Posterior vena cava (tissue), 2 donors: Measurements from ENCODE around the gene ZNF138. TPM values are rescaled to one million over a fixed set of nuclear protein-coding genes. Genes with fewer than 3 reads are reported as not detected.
"Not testable (repeated sequence)": the region's sequence is repeated elsewhere in the genome, so short reads cannot be mapped to it uniquely, and the experiment has no call there.

Source experiments
- DNase-seq: peaks from one replicate; pipeline ENCODE4 v3.0.0-alpha.2; 2020; ENCODE audit warnings: low spot score
- intact Hi-C, 2 donors: fragments of 100-400 bp; cut with DNase I; formaldehyde crosslinking; loops; one replicate each; pipeline versions ENCODE4 v1.14.1 to v1.14.2; 2022 to 2023
- long read RNA-seq, 2 donors: library from polyadenylated mRNA; unstranded; transcript quantifications; one replicate each; pipeline ENCODE4 v2.0.0, GENCODE V29; 2020 to 2021
- total RNA-seq, 2 donors: library from RNA; stranded (reverse); fragmentation: NEBNext Ultra II Directional; extraction: Animal tissue kit (Norgen Biotek cat#: 25700); gene quantifications; one replicate each; pipeline ENCODE4 v1.2.1, GENCODE V29; 2021
- donor health status: DM: yes; HTN: yes; CAD: no.
- donor health status: DM: yes; HTN: yes; CAD: no.

Gene ZNF138
- 1 to 10 TPM; 6.9 to 7.0 TPM for total RNA-seq
- long read RNA-seq, donor 1, partial matches to known transcripts, result 0 of 2 reads
- long read RNA-seq, donor 1, other reads (novel, unspliced or antisense), result 1 of 2 reads
- long read RNA-seq, donor 2, partial matches to known transcripts, result 0 of 2 reads
- long read RNA-seq, donor 2, other reads (novel, unspliced or antisense), result 0 of 2 reads

GRCh38 chr7:64794171-64794844 is at the start of gene ZNF138:
ZNF138 (plus strand) TSS chr7:64794428; CDS start chr7:64794569, 141 bp downstream.
- peak; percentile 98 for DNase-seq
- intact Hi-C loops, result no loop called here

- intact Hi-C loops, result no loop called here
- DNase-seq, result no peak
Observed at GRCh38 chr7:64744680-64745079, 49.5 kb upstream of the ZNF138 start.

- intact Hi-C loops, result no loop called here
- DNase-seq, result no peak
Observed at GRCh38 chr7:64747802-64748201, 46.4 kb upstream of the ZNF138 start.

DNA sequence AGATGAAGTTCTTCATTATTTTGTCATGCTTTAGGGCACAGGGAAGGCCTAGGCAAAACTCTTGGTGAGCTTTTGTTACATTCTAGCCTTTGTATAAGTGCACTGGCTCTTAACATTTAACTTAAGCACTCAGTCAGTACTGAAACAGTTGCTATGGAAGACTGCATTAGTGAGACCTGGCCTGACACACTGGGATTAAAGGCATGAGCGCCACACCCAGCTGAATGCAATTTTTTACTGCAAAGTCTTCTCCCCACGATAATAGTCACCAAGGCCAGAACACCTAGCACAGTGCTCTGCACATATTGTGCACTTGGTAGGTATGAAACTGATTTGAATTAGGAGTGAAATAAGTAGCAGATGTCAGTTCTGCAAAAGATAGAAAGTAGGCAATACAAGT is 41.2 kb upstream of the ZNF138 start:
- DNase-seq, result no peak
- intact Hi-C loops, result no loop called here

DNA sequence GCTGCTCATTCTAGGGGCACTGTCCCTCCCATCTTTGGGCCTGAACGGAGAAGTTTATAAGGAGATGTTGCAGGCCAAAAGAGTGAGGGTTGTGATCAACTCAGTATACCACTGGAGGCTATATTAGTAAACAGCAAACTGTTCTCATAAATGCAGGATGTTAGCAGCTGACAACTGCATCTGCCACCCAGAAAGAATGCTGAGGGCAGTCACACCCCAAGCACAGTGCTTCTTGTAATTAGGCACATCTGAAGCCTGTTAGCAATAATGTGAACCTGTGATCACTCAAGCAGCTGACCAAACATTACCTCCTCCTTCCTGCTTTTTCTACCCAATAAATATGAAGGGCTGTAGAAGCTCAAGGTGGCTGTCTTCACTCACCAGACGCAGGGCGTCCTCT is 38.4 kb upstream of the ZNF138 start:
- intact Hi-C loops, result no loop called here
- DNase-seq, result no peak

- DNase-seq, result no peak
- intact Hi-C loops, result no loop called here
Observed at GRCh38 chr7:64758151-64758550, 36.1 kb upstream of the ZNF138 start.

GRCh38 chr7:64768824-64769223 is 25.4 kb upstream of the ZNF138 start:
- no peak for DNase-seq
- intact Hi-C loops, result no loop called here

DNA sequence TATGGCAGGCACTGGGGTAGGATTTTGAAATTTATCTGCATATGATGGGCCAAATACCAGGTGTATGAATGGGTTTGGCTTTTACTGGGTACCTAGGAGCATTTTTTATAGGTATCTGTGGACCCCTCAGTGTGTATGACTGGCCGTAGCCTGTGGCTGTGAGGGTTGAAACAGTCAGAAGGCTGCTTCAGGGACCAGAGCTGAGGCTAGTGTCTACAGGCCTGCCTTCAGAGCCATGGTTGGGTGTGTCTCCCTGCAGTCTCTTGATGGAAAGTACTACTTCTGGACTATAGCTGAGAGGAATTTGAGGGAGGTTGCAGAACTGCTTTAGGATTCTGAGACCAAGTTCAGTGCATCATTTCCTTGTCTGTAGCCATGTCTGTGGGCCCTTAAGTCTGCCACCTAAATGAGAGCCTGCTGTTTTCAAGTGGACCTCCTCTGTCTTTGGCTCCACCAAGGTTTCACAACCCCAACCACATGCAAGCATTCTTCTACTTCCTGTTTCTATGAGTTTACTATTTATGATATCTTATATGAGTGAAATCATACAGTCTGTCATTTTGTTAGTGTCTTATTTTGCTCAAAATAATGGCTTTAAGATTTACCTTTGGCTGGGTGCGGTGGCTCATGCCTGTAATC is 19.9 kb upstream of the ZNF138 start:
- DNase-seq, result no peak

DNA sequence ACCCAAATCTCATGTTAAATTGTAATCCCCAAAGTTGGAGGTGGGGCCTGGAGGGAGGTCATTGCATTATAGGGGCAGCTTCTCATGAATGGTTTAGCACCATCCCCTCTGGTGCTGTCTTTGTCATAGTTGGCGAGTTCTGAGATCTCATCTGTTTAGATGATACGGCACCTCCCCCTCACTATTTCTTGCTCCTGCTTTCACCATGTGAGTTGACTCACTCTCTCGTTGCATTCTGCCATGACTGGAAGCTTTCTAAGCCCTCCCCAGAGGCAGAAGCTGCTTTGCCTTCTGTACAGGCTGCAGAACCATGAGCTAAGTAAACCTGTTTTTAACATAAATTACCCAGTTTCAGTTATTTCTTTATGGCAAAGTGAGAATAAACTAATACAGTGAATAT is 18.9 kb upstream of the ZNF138 start:
- DNase-seq, result no peak
- intact Hi-C loops, result no loop called here

More for the DNA sequence above, 19.9 kb upstream of the ZNF138 start:
- intact Hi-C loops, result no loop called here

- intact Hi-C loops, DNase-seq: not testable (repeated sequence)
Observed at GRCh38 chr7:64784842-64785241, 9.4 kb upstream of the ZNF138 start.

- intact Hi-C loops, result no loop called here
- no peak for DNase-seq
Observed at GRCh38 chr7:64787295-64787694, 6.9 kb upstream of the ZNF138 start.

GRCh38 chr7:64789241-64789640 is 5.0 kb upstream of the ZNF138 start:
- DNase-seq, intact Hi-C loops: not testable (repeated sequence)

GRCh38 chr7:64793106-64793755 is 997 bp upstream of the ZNF138 start:
- no peak for DNase-seq
- intact Hi-C loops, result no loop called here

GRCh38 chr7:64795176-64795575 is 948 bp downstream of the ZNF138 start:
- intact Hi-C loops, result no loop called here
- DNase-seq, result no peak

GRCh38 chr7:64799169-64799568 is 4.9 kb downstream of the ZNF138 start:
- intact Hi-C loops, DNase-seq: not testable (repeated sequence)

- intact Hi-C loops, result no loop called here
- DNase-seq, result no peak
Observed at GRCh38 chr7:64802699-64803098, 8.5 kb downstream of the ZNF138 start.

GRCh38 chr7:64807731-64808365 is 13.6 kb downstream of the ZNF138 start:
- DNase-seq, result no peak
- intact Hi-C loops, result no loop called here

DNA sequence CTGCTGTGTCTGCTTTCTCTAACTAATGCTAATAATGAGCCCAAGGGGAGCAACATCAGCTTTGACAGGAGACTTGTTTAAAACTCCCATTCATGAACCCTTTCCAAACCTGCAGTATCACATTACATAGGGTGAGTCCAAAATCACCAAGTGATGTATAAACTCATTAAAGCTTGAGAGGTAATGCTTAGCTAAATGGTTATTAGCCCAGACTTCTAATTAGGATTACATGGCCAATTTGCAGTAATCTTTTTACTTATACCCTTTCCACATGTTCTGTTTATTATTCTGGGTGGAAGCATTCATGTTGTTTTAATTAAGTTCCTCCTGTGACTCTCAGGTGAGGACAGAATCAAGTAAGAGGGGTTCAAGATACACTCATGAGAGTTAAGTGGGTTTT is 17.5 kb downstream of the ZNF138 start:
- intact Hi-C loops, result no loop called here
- DNase-seq, result no peak

GRCh38 chr7:64830926-64831325 is 36.7 kb downstream of the ZNF138 start:
- intact Hi-C loops, result no loop called here
- no peak for DNase-seq

GRCh38 chr7:64832136-64832535 is 37.9 kb downstream of the ZNF138 start:
- DNase-seq, result no peak
- intact Hi-C loops, result no loop called here
